NCI-H1436 (cell line): ENCODE results near the gene PPP2R2C.
A peak's percentile ranks its signal among the peaks of the same experiment; 100 is the strongest.

ENCODE experiments used
- DNase-seq: peaks from one replicate; lab custom pipeline; 2025; lab: John Stamatoyannopoulos, UW

Gene PPP2R2C

GRCh38 chr4:6327220-6327917, 145.0 kb downstream of the PPP2R2C start:
- DNase-seq, result peak; percentile 31

GRCh38 chr4:6326312-6327060, 145.9 kb downstream of the PPP2R2C start:
- DNase-seq, result no peak

- no peak for DNase-seq
These were observed 146.6 kb downstream of the PPP2R2C start for GRCh38 chr4:6325788-6326290.

GRCh38 chr4:6324999-6325787, 147.2 kb downstream of the PPP2R2C start:
- no peak for DNase-seq

- no peak for DNase-seq
These were observed 147.9 kb downstream of the PPP2R2C start for GRCh38 chr4:6324461-6324998.

GRCh38 chr4:6322761-6323566, 149.4 kb downstream of the PPP2R2C start:
- DNase-seq, result no peak

- no peak for DNase-seq
These were observed 150.2 kb downstream of the PPP2R2C start for GRCh38 chr4:6322067-6322760.

GRCh38 chr4:6321361-6321760, 151.1 kb downstream of the PPP2R2C start:
- DNase-seq, result no peak

- DNase-seq, result no peak
These were observed 151.8 kb downstream of the PPP2R2C start for GRCh38 chr4:6320663-6321062.

GRCh38 chr4:6319530-6320150, 152.8 kb downstream of the PPP2R2C start:
- DNase-seq, result no peak

GRCh38 chr4:6318206-6318605, 154.2 kb downstream of the PPP2R2C start:
- DNase-seq, result no peak

- no peak for DNase-seq
These were observed 155.9 kb downstream of the PPP2R2C start for GRCh38 chr4:6316461-6317003.

GRCh38 chr4:6313216-6313615, 159.2 kb downstream of the PPP2R2C start:
- no peak for DNase-seq

GRCh38 chr4:6309777-6310176, 162.6 kb downstream of the PPP2R2C start:
- no peak for DNase-seq

GRCh38 chr4:6308899-6309643, 163.3 kb downstream of the PPP2R2C start:
- no peak for DNase-seq

- DNase-seq, result no peak
These were observed 164.5 kb downstream of the PPP2R2C start for GRCh38 chr4:6307891-6308290.

- DNase-seq, result no peak
These were observed 165.2 kb downstream of the PPP2R2C start for GRCh38 chr4:6307230-6307629.

GRCh38 chr4:6306299-6306698, 166.1 kb downstream of the PPP2R2C start:
- no peak for DNase-seq

GRCh38 chr4:6303943-6304342, 168.5 kb downstream of the PPP2R2C start:
- DNase-seq, result no peak
